Activated naive CD8-positive, alpha-beta T cell treated with anti-CD3 and anti-CD28 coated beads, Interleukin-2, amount 10 ng/mL, durations not matched to agents 7 days and 5 days (primary cell): ENCODE results near the gene CISTR. TPM values are rescaled to one million over a fixed set of nuclear protein-coding genes. Genes with fewer than 3 reads are reported as not detected.
"Not testable (repeated sequence)": the region's sequence is repeated elsewhere in the genome, so short reads cannot be mapped to it uniquely, and the experiment has no call there.

Source experiments
- ATAC-seq: fragments of 150-1000 bp; cut with Tn5 transposase; one replicate; pipeline ENCODE4 v1.10.0; 2021; ENCODE audit warnings: low read depth, moderate library complexity
- POLR2A ChIA-PET: fragments of 350-600 bp; sonication (Branson Sonifier 250); formaldehyde crosslinking; loops from one replicate; lab custom pipeline; 2021; ENCODE audit warnings: antibody characterized with exemption; lab: Charles Lee
- DNase-seq: peaks from one replicate; pipeline ENCODE4 v3.0.0; 2021
- H3K27ac Mint-ChIP-seq: one replicate; pipeline ENCODE4 v1.8.0; 2022; ENCODE audit warnings: mild to moderate bottlenecking, mixed read lengths
- H3K27me3 Mint-ChIP-seq: one replicate; pipeline ENCODE4 v1.8.0; 2022; ENCODE audit warnings: mild to moderate bottlenecking, moderate library complexity, mixed read lengths
- H3K36me3 Mint-ChIP-seq: one replicate; pipeline ENCODE4 v1.8.0; 2021; ENCODE audit warnings: mild to moderate bottlenecking, mixed read lengths
- H3K4me1 Mint-ChIP-seq: one replicate; pipeline ENCODE4 v1.8.0; 2021; ENCODE audit warnings: mixed read lengths
- H3K4me3 Mint-ChIP-seq: one replicate; pipeline ENCODE4 v1.8.0; 2022; ENCODE audit warnings: mild to moderate bottlenecking, moderate library complexity, mixed read lengths
- H3K9me3 Mint-ChIP-seq: one replicate; pipeline ENCODE4 v1.8.0; 2021; ENCODE audit warnings: mixed read lengths
- total RNA-seq, 2 experiments: library from RNA; stranded (reverse); gene quantifications; one replicate each; pipeline ENCODE4 v1.2.3, GENCODE V29; 2021

The CISTR gene
- total RNA-seq, 2 experiments from 2014 or later, result not detected

- no peak overlapping the region for H3K27ac Mint-ChIP-seq
- POLR2A ChIA-PET, result no interaction called here
- no peaks in the 10 kb centered on the region for H3K9me3 Mint-ChIP-seq
- no peak for ATAC-seq
- peaks cover 55% of the 10 kb centered on the region for H3K27me3 Mint-ChIP-seq
- no peak overlapping the region for H3K4me3 Mint-ChIP-seq
- DNase-seq, result no peak
- no peaks in the 10 kb centered on the region for H3K4me1 Mint-ChIP-seq
- H3K36me3 Mint-ChIP-seq, result no peaks in the 10 kb centered on the region
Observed at GRCh38 chr12:53777936-53778644, 26.3 kb upstream of the CISTR start.

DNA sequence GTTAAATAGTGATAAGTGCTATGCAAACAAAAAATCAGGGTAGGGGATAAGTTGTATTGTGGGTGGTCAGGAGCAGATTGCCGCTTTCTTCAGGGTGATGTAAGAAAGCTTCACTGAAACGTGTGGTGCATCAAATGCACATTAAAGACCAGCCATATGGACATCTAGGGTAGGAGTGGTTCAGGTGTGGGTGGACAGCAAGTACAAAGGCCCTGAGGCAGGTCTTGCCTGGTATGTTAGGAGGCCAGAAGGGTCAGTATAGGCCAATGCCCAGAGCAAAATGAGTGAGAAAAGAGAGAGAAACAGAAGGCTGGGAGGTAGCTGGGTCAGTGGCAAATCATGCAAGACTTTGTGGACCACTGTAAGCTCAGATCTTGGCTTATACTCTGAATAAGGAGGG lies 25.6 kb upstream of the CISTR start:
- ATAC-seq (no peak), DNase-seq (no peak)
- Mint-ChIP-seq H3K27me3 (peaks cover 51% of the 10 kb centered on the region), H3K27ac (no peak overlapping the region), H3K9me3 (no peaks in the 10 kb centered on the region), H3K4me1 (no peaks in the 10 kb centered on the region), H3K36me3 (no peaks in the 10 kb centered on the region), H3K4me3 (no peak overlapping the region)
- POLR2A ChIA-PET, result no interaction called here

GRCh38 chr12:53776872-53777271 lies 25.1 kb upstream of the CISTR start:
- peaks cover 48% of the 10 kb centered on the region for H3K27me3 Mint-ChIP-seq
- POLR2A ChIA-PET, result no interaction called here
- H3K4me1 Mint-ChIP-seq, result no peaks in the 10 kb centered on the region
- no peak overlapping the region for H3K4me3 Mint-ChIP-seq
- no peak overlapping the region for H3K27ac Mint-ChIP-seq
- ATAC-seq (no peak), DNase-seq (no peak)
- H3K9me3 Mint-ChIP-seq, result no peaks in the 10 kb centered on the region
- no peaks in the 10 kb centered on the region for H3K36me3 Mint-ChIP-seq

DNA sequence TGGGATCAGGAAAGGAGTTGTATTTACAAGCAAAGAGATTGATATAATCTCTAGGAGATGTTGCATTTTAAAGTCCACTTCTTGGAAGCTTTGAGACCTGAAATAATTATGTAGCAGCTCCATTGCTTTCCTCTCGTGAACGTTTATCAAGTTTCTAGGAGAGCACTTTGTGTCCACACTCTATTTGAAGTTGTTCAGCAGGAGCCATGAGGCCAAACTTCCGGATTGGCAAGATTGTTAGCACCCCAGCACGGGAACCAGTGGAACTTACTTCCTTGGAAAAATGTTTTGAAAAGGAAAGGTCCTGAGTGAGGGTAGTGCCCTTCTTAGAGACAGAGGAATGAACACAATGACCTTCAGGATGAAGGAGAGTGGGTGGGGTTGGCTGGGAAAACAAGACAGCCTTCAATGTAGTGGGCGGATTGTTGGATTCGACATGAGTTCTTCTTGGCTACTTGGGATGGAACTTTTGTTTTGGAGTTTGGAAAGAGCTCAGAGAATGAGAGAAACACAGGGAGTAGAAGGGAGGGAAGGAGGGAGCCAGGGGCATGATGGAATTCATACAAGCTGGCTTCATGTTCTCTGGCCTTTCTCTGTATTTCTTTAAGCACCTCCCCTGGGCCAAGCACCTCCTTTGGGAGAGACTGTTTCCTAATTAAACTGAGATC lies 23.8 kb upstream of the CISTR start:
- Mint-ChIP-seq H3K36me3 (no peaks in the 10 kb centered on the region), H3K27me3 (peaks cover 48% of the 10 kb centered on the region), H3K9me3 (no peaks in the 10 kb centered on the region), H3K27ac (no peak overlapping the region), H3K4me3 (no peak overlapping the region), H3K4me1 (no peaks in the 10 kb centered on the region)
- POLR2A ChIA-PET, result no interaction called here
- ATAC-seq (no peak), DNase-seq (no peak)

DNA sequence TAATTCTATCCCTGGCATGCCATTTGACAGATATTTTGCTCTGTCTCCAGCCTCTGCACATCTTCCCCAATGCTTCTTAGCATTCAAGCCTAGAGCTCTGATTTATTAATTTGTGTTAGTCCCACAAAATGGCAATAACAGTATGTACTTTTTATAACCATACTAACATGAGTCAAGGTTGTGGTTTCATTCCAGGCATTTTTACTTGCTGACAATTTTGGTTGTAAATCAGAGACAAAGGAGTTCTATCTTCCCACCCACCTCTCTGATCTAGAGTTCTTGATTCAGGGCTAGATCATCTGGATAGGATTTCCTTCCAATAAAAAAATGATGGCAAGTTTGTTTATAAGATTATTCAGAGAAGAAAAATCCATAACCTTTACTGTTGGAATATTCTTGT lies 18.5 kb upstream of the CISTR start:
- Mint-ChIP-seq H3K9me3 (no peaks in the 10 kb centered on the region), H3K4me1 (no peaks in the 10 kb centered on the region), H3K27me3 (peaks cover 64% of the 10 kb centered on the region), H3K4me3 (no peak overlapping the region), H3K36me3 (no peaks in the 10 kb centered on the region), H3K27ac (no peak overlapping the region)
- ATAC-seq (no peak), DNase-seq (no peak)
- POLR2A ChIA-PET, result no interaction called here

DNA sequence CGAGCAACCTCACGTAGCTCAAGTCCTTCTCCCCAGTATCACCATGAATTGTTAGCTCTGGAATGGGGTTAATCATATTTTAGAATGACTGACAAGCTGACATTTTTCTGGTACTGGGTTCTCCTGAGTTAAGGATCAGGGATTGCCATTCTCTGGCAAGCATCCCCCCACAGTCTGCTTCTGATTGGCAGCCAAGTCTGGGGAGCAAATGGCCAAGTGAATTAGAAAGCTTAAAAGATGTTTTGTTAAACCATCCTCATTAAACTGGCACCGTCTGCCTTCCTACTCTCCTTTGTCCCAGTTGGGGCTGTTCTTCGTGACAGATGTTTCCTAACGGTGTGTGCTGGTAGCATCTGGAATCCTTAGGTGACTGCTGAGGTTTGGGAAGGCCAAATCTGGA lies 17.2 kb upstream of the CISTR start:
- H3K27me3 Mint-ChIP-seq, result peaks cover 71% of the 10 kb centered on the region
- ATAC-seq (no peak), DNase-seq (no peak)
- no peaks in the 10 kb centered on the region for H3K4me1 Mint-ChIP-seq
- no peak overlapping the region for H3K4me3 Mint-ChIP-seq
- no peak overlapping the region for H3K27ac Mint-ChIP-seq
- no peaks in the 10 kb centered on the region for H3K9me3 Mint-ChIP-seq
- H3K36me3 Mint-ChIP-seq, result no peaks in the 10 kb centered on the region
- POLR2A ChIA-PET, result no interaction called here

- no peak for DNase-seq
- Mint-ChIP-seq H3K4me3 (no peak overlapping the region), H3K4me1 (no peaks in the 10 kb centered on the region), H3K36me3 (no peaks in the 10 kb centered on the region), H3K9me3 (no peaks in the 10 kb centered on the region), H3K27ac (no peak overlapping the region), H3K27me3 (peaks cover 68% of the 10 kb centered on the region)
- no peak for ATAC-seq
- POLR2A ChIA-PET, result no interaction called here
Observed at GRCh38 chr12:53766881-53767280, 15.1 kb upstream of the CISTR start.

GRCh38 chr12:53765891-53766290 lies 14.1 kb upstream of the CISTR start:
- DNase-seq (no peak), ATAC-seq (no peak)
- Mint-ChIP-seq H3K9me3 (no peaks in the 10 kb centered on the region), H3K27me3 (peaks cover 62% of the 10 kb centered on the region), H3K4me1 (no peaks in the 10 kb centered on the region), H3K27ac (no peak overlapping the region), H3K36me3 (no peaks in the 10 kb centered on the region), H3K4me3 (no peak overlapping the region)
- POLR2A ChIA-PET, result no interaction called here

GRCh38 chr12:53764615-53765014 lies 12.8 kb upstream of the CISTR start:
- POLR2A ChIA-PET, result no interaction called here
- DNase-seq (no peak), ATAC-seq (no peak)
- Mint-ChIP-seq H3K27me3 (peaks cover 62% of the 10 kb centered on the region), H3K4me3 (no peak overlapping the region), H3K9me3 (no peaks in the 10 kb centered on the region), H3K4me1 (no peaks in the 10 kb centered on the region), H3K27ac (no peak overlapping the region), H3K36me3 (no peaks in the 10 kb centered on the region)

DNA sequence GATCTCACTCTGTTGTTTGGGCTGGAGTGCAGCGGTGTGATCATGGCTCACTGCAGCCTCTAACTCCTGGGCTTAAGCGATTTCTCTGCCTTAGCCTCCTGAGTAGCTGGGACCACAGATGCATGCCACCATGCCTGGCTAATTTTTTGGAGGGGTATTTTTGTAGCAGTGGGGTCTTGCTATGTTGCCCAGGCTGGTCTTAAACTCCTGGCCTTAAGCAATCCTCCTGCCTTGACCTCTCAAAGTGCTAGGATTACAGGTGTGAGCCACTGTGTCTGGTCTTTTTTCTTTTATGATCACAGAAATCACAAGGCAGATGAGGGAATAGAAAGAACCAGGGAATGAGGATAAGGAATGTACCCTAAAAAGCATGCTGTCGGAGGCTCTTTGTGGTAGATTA lies 11.0 kb upstream of the CISTR start:
- ATAC-seq, H3K27ac Mint-ChIP-seq, H3K4me3 Mint-ChIP-seq, H3K9me3 Mint-ChIP-seq, POLR2A ChIA-PET, DNase-seq, H3K36me3 Mint-ChIP-seq: not testable (repeated sequence)
- Mint-ChIP-seq H3K27me3 (peaks cover 66% of the 10 kb centered on the region), H3K4me1 (peaks cover 11% of the 10 kb centered on the region)

DNA sequence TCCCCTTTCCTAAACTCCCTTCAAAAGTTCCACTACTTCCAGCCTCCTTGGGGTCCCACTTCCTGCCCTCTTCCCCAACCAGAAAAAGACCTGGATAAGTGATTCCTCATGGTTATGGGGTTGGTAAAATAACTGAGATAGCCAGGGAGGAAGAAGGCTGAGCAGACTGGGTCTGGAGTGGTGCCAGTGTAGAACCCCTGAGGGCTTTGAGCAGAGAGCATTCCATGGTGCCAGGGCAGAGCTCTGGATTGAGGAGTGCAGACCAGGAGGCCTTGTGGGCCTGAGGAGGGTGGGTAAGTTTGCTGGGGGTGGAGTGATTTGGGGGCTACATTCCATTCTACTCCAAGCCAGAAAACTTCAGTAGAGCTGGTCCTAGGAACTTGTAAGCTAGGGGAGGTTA lies 9.5 kb upstream of the CISTR start:
- Mint-ChIP-seq H3K36me3 (no peaks in the 10 kb centered on the region), H3K27ac (no peak overlapping the region), H3K9me3 (no peaks in the 10 kb centered on the region), H3K27me3 (peaks cover 56% of the 10 kb centered on the region), H3K4me1 (peaks cover 22% of the 10 kb centered on the region), H3K4me3 (no peak overlapping the region)
- POLR2A ChIA-PET, result no interaction called here
- no peak for ATAC-seq
- no peak for DNase-seq

GRCh38 chr12:53759261-53759660 lies 7.5 kb upstream of the CISTR start:
- ATAC-seq, result no peak
- Mint-ChIP-seq H3K27ac (no peak overlapping the region), H3K36me3 (no peaks in the 10 kb centered on the region), H3K4me3 (no peak overlapping the region), H3K9me3 (no peaks in the 10 kb centered on the region), H3K27me3 (peaks cover 44% of the 10 kb centered on the region), H3K4me1 (peaks cover 22% of the 10 kb centered on the region)
- DNase-seq, result no peak
- POLR2A ChIA-PET, result no interaction called here

DNA sequence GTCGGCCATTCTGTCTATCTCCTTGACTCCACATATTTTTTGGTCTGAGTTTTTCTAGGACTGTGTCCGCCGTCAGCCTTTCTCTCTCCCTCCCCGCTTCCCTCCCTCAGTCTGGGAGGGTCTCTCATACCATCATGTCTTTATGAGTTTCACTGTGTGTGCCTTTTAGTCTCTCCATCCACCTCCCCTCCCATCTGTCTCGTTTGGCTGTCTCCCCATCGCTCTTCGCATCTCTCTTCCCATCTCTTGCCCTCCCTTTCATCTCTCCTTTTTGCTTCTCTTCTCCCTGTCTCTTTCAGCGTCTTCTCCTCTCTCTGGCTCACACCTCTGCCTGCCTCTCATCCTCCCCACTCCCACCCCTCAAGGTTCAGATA lies 6.9 kb upstream of the CISTR start:
- no peaks in the 10 kb centered on the region for H3K9me3 Mint-ChIP-seq
- no peak for DNase-seq
- peak overlapping the region; percentile 63 for H3K4me3 Mint-ChIP-seq
- POLR2A ChIA-PET, result no interaction called here
- H3K4me1 Mint-ChIP-seq, result peaks cover 22% of the 10 kb centered on the region
- no peaks in the 10 kb centered on the region for H3K36me3 Mint-ChIP-seq
- H3K27me3 Mint-ChIP-seq, result peaks cover 41% of the 10 kb centered on the region
- peak overlapping the region; percentile 33 for H3K27ac Mint-ChIP-seq
- no peak for ATAC-seq

DNA sequence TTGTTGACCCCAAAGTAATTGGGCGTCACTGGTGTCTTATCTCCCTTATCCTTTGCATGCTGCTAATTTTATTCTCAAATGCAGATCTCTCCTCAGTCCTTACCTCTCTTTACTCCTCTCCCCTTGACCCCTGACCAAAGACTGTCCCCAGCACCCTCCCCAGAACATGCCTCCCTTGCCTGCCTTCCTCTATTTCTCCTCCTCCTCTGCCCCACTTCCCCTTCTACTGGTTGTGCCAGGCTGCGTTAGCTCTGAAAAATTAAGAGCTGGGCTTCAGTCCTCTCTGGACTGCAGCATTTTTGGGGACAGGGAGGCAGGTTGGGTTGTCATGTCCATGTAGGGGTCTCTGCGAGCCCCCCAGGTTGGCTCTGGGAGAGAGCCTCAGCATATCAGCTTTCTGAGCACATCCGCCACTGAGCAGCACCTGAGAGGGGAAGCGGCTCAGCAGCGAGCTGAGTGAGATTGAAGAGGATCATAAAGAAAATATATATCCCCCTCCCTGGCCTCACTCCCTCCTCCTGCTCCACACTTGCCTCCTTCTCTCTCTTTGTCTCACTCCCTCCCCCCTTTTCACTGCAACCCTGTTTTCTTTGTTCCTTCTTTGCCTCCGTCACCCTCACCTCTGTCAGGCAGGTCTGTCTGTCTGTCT lies 6.4 kb upstream of the CISTR start:
- Mint-ChIP-seq H3K9me3 (no peaks in the 10 kb centered on the region), H3K36me3 (no peaks in the 10 kb centered on the region), H3K4me3 (peak overlapping the region; percentile 63), H3K27ac (no peak overlapping the region), H3K27me3 (peaks cover 38% of the 10 kb centered on the region), H3K4me1 (peaks cover 22% of the 10 kb centered on the region)
- DNase-seq (no peak), ATAC-seq (no peak)
- POLR2A ChIA-PET, result no interaction called here
